ENCODE data around the gene CHSY1. TPM values are rescaled to one million over a fixed set of nuclear protein-coding genes. Genes with fewer than 3 reads are reported as not detected.

CHSY1 gene
- total RNA-seq, 1 donor from 2014 or later = 14.1 TPM

DNA sequence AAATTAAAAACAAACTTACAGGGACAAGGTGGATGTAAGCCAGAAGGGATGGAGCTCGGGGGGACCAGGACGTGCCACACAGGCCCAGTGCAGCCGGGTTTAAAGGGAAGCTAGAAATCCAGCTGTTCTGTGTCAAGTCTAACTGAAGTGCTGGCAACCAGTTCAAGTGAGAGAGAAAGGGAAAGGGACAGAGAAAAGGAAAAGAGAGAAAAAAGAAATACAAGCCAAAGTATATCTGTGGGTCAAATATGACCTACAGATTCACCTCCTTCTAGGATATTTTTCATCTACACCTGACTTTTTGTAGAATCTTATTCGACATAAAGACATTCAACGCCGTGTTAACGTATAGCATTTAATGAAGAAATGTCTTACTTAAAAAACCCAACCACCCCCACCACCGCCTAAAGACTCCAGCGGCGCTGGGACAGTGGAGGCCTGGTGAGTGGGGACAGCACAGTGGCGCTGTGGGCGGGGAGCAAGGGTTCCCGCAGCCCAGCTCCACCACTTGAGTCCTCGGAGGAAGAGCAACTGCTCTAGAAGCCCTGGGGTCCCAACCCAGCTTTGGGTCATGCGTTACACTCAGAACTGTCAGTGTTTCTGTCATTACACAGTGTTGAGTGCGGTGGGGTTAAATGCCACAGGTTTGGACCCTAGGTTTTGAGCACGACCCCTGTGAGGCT, 62.3 kb downstream of the CHSY1 start:
- DNase-seq (ENCODE audit: low read depth) = no peak

- peak; percentile 57 for DNase-seq (ENCODE audit: low read depth)
These were observed 63.0 kb downstream of the CHSY1 start for GRCh38 chr15:101188637-101189408.

- DNase-seq (ENCODE audit: low read depth) = peak; percentile 73
These were observed 63.8 kb downstream of the CHSY1 start for GRCh38 chr15:101187820-101188636.

DNA sequence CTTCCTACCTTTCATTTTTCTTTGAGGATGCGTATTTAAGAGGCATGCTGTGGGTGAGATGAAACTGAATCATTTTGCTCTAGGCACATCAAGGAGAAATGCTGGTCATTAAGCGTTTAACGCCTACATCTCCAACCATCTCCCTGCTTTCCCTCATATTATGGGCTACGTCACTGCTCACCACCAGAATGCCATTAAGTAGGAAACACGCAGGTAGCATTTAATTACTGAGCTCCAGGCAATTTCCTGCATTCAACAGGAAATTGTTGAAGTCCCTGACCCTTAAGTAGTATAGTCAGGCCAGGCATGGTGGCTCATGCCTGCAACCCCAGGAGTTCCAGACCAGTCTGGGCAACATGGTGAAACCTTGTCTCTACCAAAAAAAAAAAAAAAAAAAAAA, 66.1 kb downstream of the CHSY1 start:
- DNase-seq (ENCODE audit: low read depth) = no peak

DNA sequence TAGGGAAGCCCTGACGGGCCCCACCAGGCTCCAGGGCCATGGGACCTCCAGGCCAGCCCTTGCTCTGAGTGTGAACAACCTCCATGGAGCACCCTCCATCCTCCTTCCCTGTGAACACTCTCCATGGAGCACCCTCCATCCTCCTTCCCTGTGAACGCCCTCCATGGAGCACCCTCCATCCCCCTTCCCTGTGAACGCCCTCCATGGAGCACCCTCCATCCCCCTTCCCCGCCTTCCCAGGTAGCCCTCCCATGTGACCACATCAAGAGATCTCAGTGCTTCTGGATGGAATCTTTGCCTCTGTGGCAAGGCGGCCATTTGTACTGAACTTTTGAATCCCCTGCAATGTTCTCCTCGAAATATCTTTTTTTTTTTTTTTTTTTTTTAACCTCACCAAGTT, 66.5 kb downstream of the CHSY1 start:
- no peak for DNase-seq (ENCODE audit: low read depth)

DNA sequence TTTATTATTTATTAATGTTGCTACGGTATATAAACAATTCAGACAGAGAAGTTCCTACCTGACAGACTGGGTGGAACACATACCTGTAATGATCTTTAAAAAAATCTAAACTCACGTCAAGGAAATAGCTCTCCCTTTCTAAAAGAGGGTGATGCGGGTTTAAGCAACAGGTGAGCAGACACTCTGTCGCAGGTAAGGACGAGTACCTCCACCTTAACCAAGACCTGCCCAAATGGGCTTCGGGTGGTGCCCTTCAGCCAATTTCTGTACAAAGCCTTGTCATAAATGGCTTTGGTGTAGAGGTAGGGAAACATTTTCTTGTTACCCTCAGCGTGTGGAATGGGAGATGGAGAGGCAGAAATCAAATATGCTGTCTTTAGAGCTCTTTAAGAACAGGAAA, 67.0 kb downstream of the CHSY1 start:
- no peak for DNase-seq (ENCODE audit: low read depth)

GRCh38 chr15:101183931-101184305, 67.9 kb downstream of the CHSY1 start:
- DNase-seq (ENCODE audit: low read depth) = no peak

GRCh38 chr15:101183226-101183930, 68.5 kb downstream of the CHSY1 start:
- peak; percentile 91 for DNase-seq (ENCODE audit: low read depth)

DNA sequence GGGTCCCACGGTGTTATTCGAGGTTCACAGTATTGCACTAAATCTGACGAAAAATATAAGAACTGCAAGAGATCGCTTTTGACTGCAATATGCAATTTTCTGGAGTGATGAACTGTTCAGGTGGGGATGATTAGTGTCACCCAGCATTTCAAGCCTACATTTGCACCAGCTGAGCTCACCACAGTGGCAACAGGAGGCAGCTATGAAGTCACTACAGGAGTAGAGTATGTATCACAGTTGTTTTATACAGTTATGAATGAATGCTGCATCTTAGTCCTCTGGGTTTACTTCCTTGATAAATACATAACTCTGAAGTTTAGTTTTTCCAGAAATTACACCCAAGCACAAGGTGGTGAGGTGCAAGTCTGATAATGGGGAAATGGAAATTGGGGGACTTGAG, 69.6 kb downstream of the CHSY1 start:
- DNase-seq (ENCODE audit: low read depth) = peak; percentile 53

DNA sequence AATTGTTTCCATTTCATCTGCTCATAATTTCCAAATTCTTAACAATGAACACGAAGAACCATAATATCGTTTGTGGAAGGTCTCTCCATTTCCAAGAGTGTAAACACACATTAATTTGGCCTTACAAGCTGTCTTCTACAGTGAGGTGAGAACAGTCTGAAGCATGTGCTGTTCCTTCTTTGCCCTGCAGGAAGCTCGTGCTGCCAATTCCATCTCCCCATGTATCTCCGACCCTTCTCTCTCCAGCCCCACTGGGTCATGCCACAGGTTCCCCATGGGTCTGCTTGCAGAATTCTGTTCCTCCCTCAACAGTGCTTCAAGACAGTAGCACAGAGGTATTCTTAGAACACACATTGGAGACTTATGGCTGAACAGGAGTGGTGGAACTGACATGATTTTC, 70.5 kb downstream of the CHSY1 start:
- DNase-seq (ENCODE audit: low read depth) = no peak

- no peak for DNase-seq (ENCODE audit: low read depth)
These were observed 71.1 kb downstream of the CHSY1 start for GRCh38 chr15:101180620-101181307.

DNA sequence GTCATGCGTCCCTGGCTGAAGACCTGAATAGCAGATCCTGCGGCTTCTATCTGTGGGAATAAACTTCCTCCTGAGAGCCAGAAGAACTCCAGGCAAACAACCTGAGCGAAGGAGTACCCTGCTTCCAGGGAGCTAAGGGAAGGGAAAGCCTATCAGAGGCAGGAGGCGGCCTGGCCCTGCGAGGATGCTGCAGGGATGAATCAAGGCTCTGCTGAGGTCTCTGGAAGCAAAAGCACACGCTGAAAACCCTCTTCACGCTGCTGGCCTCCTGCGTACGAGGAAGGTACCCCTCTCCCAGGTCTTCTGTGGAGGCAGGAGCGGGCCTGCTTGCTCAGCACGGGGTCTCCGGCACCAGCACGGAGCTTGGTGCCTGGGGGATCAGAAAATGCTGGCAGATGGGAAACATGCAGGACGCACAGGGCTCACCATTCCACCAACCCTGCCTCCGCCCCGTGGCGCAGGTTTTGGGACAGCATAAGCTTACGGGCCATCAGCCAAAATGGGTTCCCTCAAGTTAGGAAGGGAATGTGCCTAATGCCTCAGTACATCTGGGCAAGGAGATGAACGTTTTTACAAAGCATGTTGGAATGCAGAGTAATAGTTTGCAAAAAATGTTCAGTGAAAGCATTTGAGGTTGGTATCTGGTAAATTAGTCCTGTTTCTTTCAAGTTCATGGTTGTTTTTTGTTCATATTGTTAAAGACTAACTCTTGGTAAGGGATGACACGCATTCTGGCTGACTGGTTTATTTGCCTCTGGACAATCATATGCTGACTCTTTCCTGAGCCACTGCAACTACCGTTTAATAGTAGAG, 72.3 kb downstream of the CHSY1 start:
- DNase-seq (ENCODE audit: low read depth) = peak; percentile 41

GRCh38 chr15:101178931-101179330, 72.9 kb downstream of the CHSY1 start:
- DNase-seq (ENCODE audit: low read depth) = no peak

DNA sequence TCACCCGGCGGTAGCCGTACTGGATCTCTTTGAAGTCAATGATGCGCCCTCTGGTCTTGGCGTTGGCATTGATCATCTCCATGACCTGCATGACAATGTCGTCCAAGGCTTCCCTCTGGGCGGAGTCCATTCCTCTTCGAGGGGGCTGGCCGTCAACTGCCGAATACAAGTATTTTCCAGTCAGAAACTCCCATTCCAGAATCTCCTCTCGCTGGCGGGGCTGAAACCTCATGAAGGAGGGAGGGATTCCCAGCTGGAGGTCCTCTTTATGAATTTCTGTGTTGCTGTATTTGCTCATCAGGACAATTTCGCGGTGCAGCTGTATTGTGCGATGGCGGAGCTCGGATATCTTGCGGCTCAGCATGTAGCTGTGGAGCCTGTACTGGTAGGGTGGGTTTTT, 73.4 kb downstream of the CHSY1 start:
- DNase-seq (ENCODE audit: low read depth) = no peak

GRCh38 chr15:101177866-101178265, 74.0 kb downstream of the CHSY1 start:
- DNase-seq (ENCODE audit: low read depth) = no peak

- DNase-seq (ENCODE audit: low read depth) = no peak
These were observed 75.2 kb downstream of the CHSY1 start for GRCh38 chr15:101176625-101177024.

DNA sequence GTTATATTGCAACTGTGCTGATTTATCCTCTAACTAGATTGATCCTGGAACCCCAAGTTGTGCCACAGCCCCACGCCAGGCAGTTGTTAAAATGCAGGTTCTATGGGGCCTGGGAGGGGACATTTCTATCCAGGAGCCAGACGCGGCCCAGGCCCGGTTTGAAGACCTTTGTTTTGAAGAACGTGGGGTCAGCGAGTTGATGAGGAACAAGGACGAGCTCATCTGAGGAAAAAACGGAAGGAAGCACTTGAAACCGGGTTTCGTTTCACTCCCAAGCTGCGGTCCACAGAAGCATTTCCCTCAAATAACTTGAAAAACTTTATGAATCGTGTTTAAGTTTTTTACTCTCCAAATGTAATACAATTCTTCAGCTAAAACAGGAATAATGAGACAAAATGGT, 76.4 kb downstream of the CHSY1 start:
- no peak for DNase-seq (ENCODE audit: low read depth)

DNA sequence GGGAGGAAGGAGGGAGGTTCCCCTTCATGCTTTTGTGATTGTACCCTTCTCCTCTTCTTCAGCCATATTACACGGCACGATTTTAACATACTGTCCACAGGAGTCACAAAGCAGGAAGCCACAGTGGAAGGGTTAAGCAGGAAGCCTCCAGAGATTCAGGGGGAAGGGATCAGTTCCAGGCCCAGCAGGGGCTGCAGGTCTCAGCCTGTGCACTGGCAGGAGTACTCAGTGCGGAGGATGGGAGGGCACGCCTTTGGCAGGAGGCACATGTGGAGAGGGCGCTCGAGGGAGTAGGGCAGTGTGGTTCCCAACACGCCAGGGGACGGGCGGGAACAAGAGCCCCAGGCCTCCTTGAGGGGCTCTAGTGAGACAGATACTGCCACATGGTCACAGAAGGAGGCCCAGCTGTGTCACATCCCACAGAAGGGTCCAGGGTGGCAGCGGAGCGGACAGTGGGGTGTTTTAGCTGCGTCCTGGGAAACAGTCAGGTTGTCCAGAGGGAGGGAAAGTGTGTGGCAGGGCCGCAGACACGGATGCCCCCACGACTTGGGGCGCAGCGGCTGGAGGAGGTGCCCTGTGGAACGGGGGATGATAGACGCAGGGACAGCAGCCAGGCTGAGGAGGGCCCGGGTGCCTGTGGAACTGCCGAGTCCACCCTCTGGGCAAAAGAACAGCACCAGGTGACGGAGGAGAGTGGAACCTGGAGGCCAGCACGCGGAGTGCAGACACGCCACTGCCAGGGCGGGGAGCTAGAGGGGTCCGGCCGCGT, 77.5 kb downstream of the CHSY1 start:
- DNase-seq (ENCODE audit: low read depth) = no peak

All from myocyte (in vitro differentiated cells).